Keratinocyte (primary cell): ENCODE results near the gene SLA2. TPM values are rescaled to one million over a fixed set of nuclear protein-coding genes. Genes with fewer than 3 reads are reported as not detected.

Source experiments
- DNase-seq: peaks from one replicate; pipeline ENCODE4 v3.0.0-alpha.2; 2011; ENCODE audit warnings: low read depth, missing footprints, low spot score
- FAIRE-seq: peaks from 2 replicates; lab custom pipeline; 2011; peaks lifted over from hg19 to GRCh38; lab: Jason Lieb, UNC
- H2AFZ ChIP-seq: 2 replicates; pipeline ENCODE4 v1.6.0; 2012; ENCODE audit warnings: low read length, control low read depth, inconsistent platforms; ENCODE audit not compliant: control insufficient read depth
- H3K27ac ChIP-seq: 2 replicates; pipeline ENCODE4 v1.5.1; 2011; ENCODE audit warnings: low read length; ENCODE audit not compliant: control insufficient read depth, insufficient read depth
- H3K27me3 ChIP-seq: 3 replicates; pipeline ENCODE4 v1.6.0; 2011; ENCODE audit warnings: low read length; ENCODE audit not compliant: control insufficient read depth, insufficient read depth; ENCODE audit errors: extremely low read depth
- H3K36me3 ChIP-seq, 2 experiments: 2 replicates in 1 of 2; 3 replicates in 1 of 2; pipeline ENCODE4 v1.5.1; 2011; ENCODE audit warnings: low read length in 2 of 2, mild to moderate bottlenecking in 1 of 2; ENCODE audit not compliant: control insufficient read depth in 2 of 2, insufficient read depth in 2 of 2; ENCODE audit errors: extremely low read depth in 1 of 2
- H3K4me1 ChIP-seq: 3 replicates; pipeline ENCODE4 v1.5.1; 2011; ENCODE audit warnings: low read length; ENCODE audit not compliant: control insufficient read depth, insufficient read depth; ENCODE audit errors: extremely low read depth
- H3K4me2 ChIP-seq: 3 replicates; pipeline ENCODE4 v1.6.0; 2011; ENCODE audit warnings: low read depth, low read length; ENCODE audit not compliant: control insufficient read depth, insufficient read depth; ENCODE audit errors: extremely low read depth
- H3K4me3 ChIP-seq, 3 experiments: fragments of 200-600 bp in 1 of 3; sonication (generic) in 1 of 3; 2 replicates in 2 of 3; 3 replicates in 1 of 3; pipeline ENCODE4 v1.5.1; 2011 to 2016; ENCODE audit warnings: low read length in 3 of 3, mild to moderate bottlenecking in 3 of 3, control low read depth in 2 of 3, inconsistent platforms in 1 of 3, low read depth in 1 of 3, mixed read lengths in 1 of 3, mixed run types in 1 of 3, moderate library complexity in 1 of 3; ENCODE audit not compliant: control insufficient read depth in 2 of 3, insufficient read depth in 2 of 3; ENCODE audit errors: extremely low read depth in 1 of 3
- H3K79me2 ChIP-seq: 2 replicates; pipeline ENCODE4 v1.6.0; 2012; ENCODE audit warnings: low read length; ENCODE audit not compliant: control insufficient read depth, insufficient read depth
- H3K9ac ChIP-seq: 3 replicates; pipeline ENCODE4 v1.6.0; 2011; ENCODE audit warnings: low read length; ENCODE audit not compliant: control insufficient read depth, insufficient read depth; ENCODE audit errors: extremely low read depth
- H3K9me1 ChIP-seq: 3 replicates; pipeline ENCODE4 v1.6.0; 2011; ENCODE audit warnings: low read length; ENCODE audit not compliant: control insufficient read depth, insufficient read depth; ENCODE audit errors: extremely low read depth
- H3K9me3 ChIP-seq: 2 replicates; pipeline ENCODE4 v1.5.1; 2012; ENCODE audit warnings: low read depth, low read length; ENCODE audit not compliant: control insufficient read depth
- H4K20me1 ChIP-seq: 3 replicates; pipeline ENCODE4 v1.6.0; 2011; ENCODE audit warnings: low read length; ENCODE audit not compliant: control insufficient read depth, insufficient read depth; ENCODE audit errors: extremely low read depth
- EZH2 ChIP-seq: IDR thresholded peaks from one replicate; pipeline ENCODE4 v1.6.1; 2012; ENCODE audit warnings: inconsistent platforms, mild to moderate bottlenecking, low read length, moderate library complexity
- dilution Hi-C: fragments of 300-500 bp; cut with MboI; formaldehyde crosslinking; loops from one replicate; pipeline ENCODE4 v1.7.0; 2020; ENCODE audit warnings: low sequenced_read_pairs; ENCODE audit not compliant: extremely low pct_ligation_motif_present
- polyA plus RNA-seq, 5 experiments: library from polyadenylated mRNA; depleted of rRNA in 3 of 5; stranded (reverse) in 3 of 5; stranded (forward) in 1 of 5; unstranded in 1 of 5; fragments of >200 nt; gene quantifications; 1 replicate in 1 of 5; 2 replicates in 3 of 5; 3 replicates in 1 of 5; pipeline versions ENCODE4 v1.2.1 to v1.2.3, GENCODE V29; 2011 to 2012; ENCODE audit warnings: missing spikeins in 2 of 5, low read depth in 1 of 5, low replicate concordance in 1 of 5
- TF ChIP-seq, protein P1 (sequence below), 3 experiments: IDR thresholded peaks in 1 of 3; conservative IDR thresholded peaks in 1 of 3; optimal IDR thresholded peaks in 1 of 3; 2 replicates in 2 of 3; 3 replicates in 1 of 3; pipeline versions ENCODE3 to v1.5.1; 2011; ENCODE audit warnings: low read length in 3 of 3, mild to moderate bottlenecking in 3 of 3, moderate library complexity in 2 of 3, control low read depth in 1 of 3, inconsistent platforms in 1 of 3; ENCODE audit not compliant: insufficient read depth in 2 of 3; ENCODE audit errors: extremely low read depth in 1 of 3

SLA2 gene
- polyA plus RNA-seq, 1 donor (not counting 4 experiments of a cell fraction or from before 2014, with no cell fraction given) = 0.04 TPM

DNA sequence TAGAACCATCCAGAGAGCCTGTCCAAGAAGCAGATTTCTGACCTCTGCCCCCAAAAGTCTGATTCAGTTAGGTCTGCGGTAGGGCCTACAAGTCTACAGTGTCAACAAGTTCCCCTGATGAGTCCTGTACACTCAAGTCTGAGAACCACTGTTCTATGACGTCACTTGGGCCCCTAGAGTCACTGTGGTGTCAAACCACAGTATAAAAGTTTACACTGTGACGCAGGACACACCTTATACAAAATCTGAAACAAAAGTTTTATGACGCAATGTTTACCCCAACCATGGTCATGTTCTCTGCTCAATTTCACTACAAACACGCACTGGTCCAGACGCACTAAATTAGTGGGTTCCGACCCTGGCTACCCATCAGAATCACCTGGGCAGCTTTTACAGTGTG lies 17.9 kb downstream of the SLA2 start:
- H2AFZ ChIP-seq = no peak overlapping the region

DNA sequence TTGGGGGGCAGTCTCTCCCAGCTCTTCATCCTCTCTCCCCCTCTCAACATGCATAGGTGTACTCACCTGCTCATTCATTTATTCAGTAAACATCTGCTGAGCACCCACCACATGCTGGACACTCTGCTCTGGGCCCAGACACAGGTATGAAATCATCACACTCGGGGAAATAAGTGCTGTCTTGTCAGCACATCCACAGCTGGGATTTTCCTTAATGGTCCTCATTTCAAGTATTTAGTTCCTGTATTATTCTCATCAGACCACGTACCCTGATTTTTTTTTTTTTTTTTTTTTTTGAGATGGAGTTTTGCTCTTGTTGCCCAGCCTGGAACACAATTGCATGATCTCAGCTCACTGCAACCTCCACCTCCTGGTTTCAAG lies 21.1 kb downstream of the SLA2 start:
- H3K4me1 ChIP-seq = no peaks in the 10 kb centered on the region
- dilution Hi-C loops = no loop called here
- H3K79me2 ChIP-seq = no peaks in the 10 kb centered on the region
- no peaks in the 10 kb centered on the region for H3K27me3 ChIP-seq
- FAIRE-seq (no peak), DNase-seq (no peak)
- H3K27ac ChIP-seq = no peak overlapping the region
- no peaks in the 10 kb centered on the region for H3K9me3 ChIP-seq
- no peak overlapping the region for H2AFZ ChIP-seq
- TF ChIP-seq EZH2 = no peak
- TF ChIP-seq, protein P1, sequence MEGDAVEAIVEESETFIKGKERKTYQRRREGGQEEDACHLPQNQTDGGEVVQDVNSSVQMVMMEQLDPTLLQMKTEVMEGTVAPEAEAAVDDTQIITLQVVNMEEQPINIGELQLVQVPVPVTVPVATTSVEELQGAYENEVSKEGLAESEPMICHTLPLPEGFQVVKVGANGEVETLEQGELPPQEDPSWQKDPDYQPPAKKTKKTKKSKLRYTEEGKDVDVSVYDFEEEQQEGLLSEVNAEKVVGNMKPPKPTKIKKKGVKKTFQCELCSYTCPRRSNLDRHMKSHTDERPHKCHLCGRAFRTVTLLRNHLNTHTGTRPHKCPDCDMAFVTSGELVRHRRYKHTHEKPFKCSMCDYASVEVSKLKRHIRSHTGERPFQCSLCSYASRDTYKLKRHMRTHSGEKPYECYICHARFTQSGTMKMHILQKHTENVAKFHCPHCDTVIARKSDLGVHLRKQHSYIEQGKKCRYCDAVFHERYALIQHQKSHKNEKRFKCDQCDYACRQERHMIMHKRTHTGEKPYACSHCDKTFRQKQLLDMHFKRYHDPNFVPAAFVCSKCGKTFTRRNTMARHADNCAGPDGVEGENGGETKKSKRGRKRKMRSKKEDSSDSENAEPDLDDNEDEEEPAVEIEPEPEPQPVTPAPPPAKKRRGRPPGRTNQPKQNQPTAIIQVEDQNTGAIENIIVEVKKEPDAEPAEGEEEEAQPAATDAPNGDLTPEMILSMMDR (optimal IDR thresholded peaks at IDR 0.05 in 1 of 3, IDR thresholded peaks at IDR 0.05 in 1 of 3, conservative IDR thresholded peaks at IDR 0.05 in 1 of 3; ENCODE audit: extremely low read depth in 1 of 3, insufficient read depth in 2 of 3, low read length in 3 of 3) = no peak
- no peak overlapping the region for H3K4me3 ChIP-seq
- no peaks in the 10 kb centered on the region for H3K9me1 ChIP-seq
- no peak overlapping the region for H3K9ac ChIP-seq
- no peaks in the 10 kb centered on the region for H4K20me1 ChIP-seq
- no peak overlapping the region for H3K4me2 ChIP-seq
- H3K36me3 ChIP-seq = no peaks in the 10 kb centered on the region

More for the DNA sequence above, 17.9 kb downstream of the SLA2 start:
- Histone ChIP-seq H3K4me1 (no peaks in the 10 kb centered on the region), H3K9me3 (no peaks in the 10 kb centered on the region), H4K20me1 (no peaks in the 10 kb centered on the region), H3K4me2 (no peak overlapping the region), H3K79me2 (no peaks in the 10 kb centered on the region), H3K27me3 (no peaks in the 10 kb centered on the region), H3K36me3 (no peaks in the 10 kb centered on the region), H3K4me3 (no peak overlapping the region), H3K9me1 (no peaks in the 10 kb centered on the region), H3K27ac (no peak overlapping the region), H3K9ac (no peak overlapping the region)
- TF ChIP-seq, protein P1 (optimal IDR thresholded peaks at IDR 0.05 in 1 of 3, IDR thresholded peaks at IDR 0.05 in 1 of 3, conservative IDR thresholded peaks at IDR 0.05 in 1 of 3; ENCODE audit: extremely low read depth in 1 of 3, insufficient read depth in 2 of 3, low read length in 3 of 3) = no peak
- TF ChIP-seq EZH2 = no peak
- dilution Hi-C loops = no loop called here
- FAIRE-seq (no peak), DNase-seq (no peak)
